ENCODE results near the gene AGAP2. TPM values are rescaled to one million over a fixed set of nuclear protein-coding genes. Genes with fewer than 3 reads are reported as not detected.

AGAP2 gene
- total RNA-seq, 1 experiment from 2014 or later: 5.3 TPM

DNA sequence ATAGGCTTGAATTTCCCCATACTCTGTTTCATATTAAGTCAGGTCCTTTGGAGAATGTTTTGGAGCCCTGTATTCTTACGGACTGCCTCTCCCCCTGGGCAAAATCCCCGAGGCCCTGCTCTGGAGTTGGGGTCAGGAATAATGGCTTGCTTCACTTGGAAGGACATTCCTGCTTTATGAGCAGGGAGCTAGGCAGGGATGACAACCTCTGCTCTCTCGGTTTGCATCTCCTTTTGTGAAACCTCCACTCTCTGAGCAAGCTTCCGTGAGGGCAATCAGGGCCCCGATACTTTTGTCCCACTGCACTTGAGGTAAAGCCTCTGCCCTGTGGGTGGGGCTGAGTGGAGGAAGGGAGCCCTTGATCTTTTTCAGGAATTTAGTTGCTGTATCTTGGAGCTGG, 25.3 kb downstream of the AGAP2 start:
- no peak overlapping the region for H2BK12ac ChIP-seq (ENCODE audit: insufficient read length, low read depth, low read length)
- no peak overlapping the region for H2BK15ac ChIP-seq (ENCODE audit: low read depth, low read length)
- TF ChIP-seq CTCF (conservative IDR thresholded peaks at IDR 0.05): no peak
- no peaks in the 10 kb centered on the region for H3K27me3 ChIP-seq (ENCODE audit: insufficient read depth, low read length)
- H2BK20ac ChIP-seq (ENCODE audit: low read depth, low read length, poor library complexity, severe bottlenecking): no peak overlapping the region
- H3K9ac ChIP-seq (ENCODE audit: extremely low read depth, insufficient read length, low read length): no peak overlapping the region
- no peak overlapping the region for H3K23ac ChIP-seq (ENCODE audit: insufficient read length, low read depth, low read length)
- H3K27me3 Mint-ChIP-seq (ENCODE audit: low read depth): no peaks in the 10 kb centered on the region
- H3K9me3 ChIP-seq (ENCODE audit: control insufficient read depth, low read depth, low read length): no peaks in the 10 kb centered on the region
- no peaks in the 10 kb centered on the region for H3K79me2 ChIP-seq (ENCODE audit: insufficient read depth, low read length)
- no peaks in the 10 kb centered on the region for H3K23me2 ChIP-seq (ENCODE audit: insufficient read length, low read depth, low read length, poor library complexity, severe bottlenecking)
- H3T11ph ChIP-seq (ENCODE audit: low read length): no peak overlapping the region
- peaks cover 8 to 30% (median 9%) of the 10 kb centered on the region in 3 experiments; a peak in 6 of 7 replicates for H3K36me3 Mint-ChIP-seq (ENCODE audit: insufficient read depth in 1 of 3, low read depth in 3 of 3)
- H2BK120ac ChIP-seq (ENCODE audit: low read depth, low read length, poor library complexity, severe bottlenecking): no peak overlapping the region
- no CpG with 5 or more reads among the region's 5 CpGs for WGBS (ENCODE audit: extremely low coverage, insufficient read length, low lambda C conversion rate)
- H4K20me1 ChIP-seq (ENCODE audit: control insufficient read depth, insufficient read depth, insufficient read length): no peaks in the 10 kb centered on the region
- H2BK5ac ChIP-seq (ENCODE audit: insufficient read length, low read length): no peak overlapping the region
- no peak overlapping the region for H3K4ac ChIP-seq (ENCODE audit: low read depth, low read length)
- H3K56ac ChIP-seq (ENCODE audit: insufficient read length, low read depth, low read length): no peak overlapping the region
- no peaks in the 10 kb centered on the region for H3K79me1 ChIP-seq (ENCODE audit: insufficient read depth, low read depth, low read length, poor library complexity, severe bottlenecking)
- no peaks in the 10 kb centered on the region for H3K4me1 Mint-ChIP-seq
- DNase-seq: no peak
- H3K27ac Mint-ChIP-seq: no peak overlapping the region
- H3K27ac ChIP-seq (ENCODE audit: insufficient read length, low read depth, low read length): no peak overlapping the region
- no peak overlapping the region for H4K91ac ChIP-seq (ENCODE audit: insufficient read length, low read depth, low read length)
- no peaks in the 10 kb centered on the region for H3K4me1 ChIP-seq (ENCODE audit: insufficient read depth, low read length)
- no peak overlapping the region for H3K4me2 ChIP-seq (ENCODE audit: insufficient read depth, insufficient read length, low read length)
- no peaks in the 10 kb centered on the region for H3K9me3 Mint-ChIP-seq
- no peak overlapping the region for H4K8ac ChIP-seq (replicated peaks; ENCODE audit: insufficient read length, low read depth, low read length)
- H3K4me3 Mint-ChIP-seq: no peak overlapping the region
- H2AFZ ChIP-seq (ENCODE audit: low read length): no peak overlapping the region
- H4K5ac ChIP-seq (ENCODE audit: insufficient read length, low read depth, low read length): no peak overlapping the region
- H3K18ac ChIP-seq (ENCODE audit: insufficient read length, low read depth, low read length): no peak overlapping the region
- H3K14ac ChIP-seq (ENCODE audit: insufficient read depth, low read length): no peak overlapping the region
- H2AK5ac ChIP-seq (ENCODE audit: insufficient read length, low read length): no peak overlapping the region

All from H9 (cell line).